Heart right ventricle (tissue), 16 donors: Measurements from ENCODE around the gene PIGL. TPM values are rescaled to one million over a fixed set of nuclear protein-coding genes. Genes with fewer than 3 reads are reported as not detected.

ENCODE experiments used
- ATAC-seq, 8 donors: fragments of 200-7000 bp; cut with Tn5 transposase; one replicate each; pipeline ENCODE4 v1.9.1; 2020; ENCODE audit warnings: mild to moderate bottlenecking in 8 of 8, moderate library complexity in 8 of 8, moderate number of reproducible peaks in 1 of 8
- DNase-seq, 2 donors: peaks; one replicate each; pipeline ENCODE4 v3.0.0-alpha.2; 2020
- H3K27ac ChIP-seq, 10 donors: fragments of 200-600 bp; sonication (generic) in 2 of 10; one replicate each; pipeline versions ENCODE4 v1.5.0 to v1.8.0; 2020 to 2022; ENCODE audit warnings: mild to moderate bottlenecking in 3 of 10
- H3K27me3 ChIP-seq, 7 donors: fragments of 200-600 bp; one replicate each; pipeline ENCODE4 v1.8.0; 2021 to 2022; ENCODE audit warnings: mild to moderate bottlenecking in 2 of 7
- H3K36me3 ChIP-seq, 9 donors: fragments of 200-600 bp; sonication (generic) in 1 of 9; one replicate each; pipeline versions ENCODE4 v1.5.0 to v1.8.0; 2020 to 2022; ENCODE audit warnings: mild to moderate bottlenecking in 2 of 9
- H3K4me1 ChIP-seq, 9 donors: fragments of 200-600 bp; sonication (generic) in 1 of 9; one replicate each; pipeline versions ENCODE4 v1.5.0 to v1.8.0; 2020 to 2022; ENCODE audit warnings: mild to moderate bottlenecking in 4 of 9
- H3K4me3 ChIP-seq, 10 donors: fragments of 200-600 bp; sonication (generic) in 2 of 10; one replicate each; pipeline versions ENCODE4 v1.5.0 to v1.8.0; 2020 to 2022; ENCODE audit warnings: mild to moderate bottlenecking in 7 of 10, moderate library complexity in 2 of 10
- H3K9me3 ChIP-seq, 11 donors: fragments of 200-600 bp in 10 of 11; sonication (generic) in 2 of 11; one replicate each; pipeline versions ENCODE4 v1.5.0 to v1.8.0; 2013 to 2022; ENCODE audit warnings: mild to moderate bottlenecking in 2 of 11, control low read depth in 1 of 11, moderate library complexity in 1 of 11
- CTCF ChIP-seq, 9 donors: fragments of 200-600 bp; sonication (generic) in 2 of 9; IDR thresholded peaks; one replicate each; pipeline versions ENCODE4 v1.5.0 to v1.8.0; 2021 to 2022; ENCODE audit warnings: antibody characterized with exemption in 9 of 9, mild to moderate bottlenecking in 5 of 9, moderate library complexity in 1 of 9
- WGBS, 2 donors: extraction: QIAGEN DNeasy Blood & Tissue Kit; methylation state at CpG; one replicate each; pipeline ENCODE4 v1.1.7; 2013; ENCODE audit warnings: inconsistent platforms in 1 of 2; 5-methylcytosine and 5-hydroxymethylcytosine counted together
- intact Hi-C, 10 donors: fragments of 100-400 bp; cut with DNase I; formaldehyde crosslinking; loops; one replicate each; pipeline versions ENCODE4 v1.11.1 to v1.14.2; 2022
- polyA plus RNA-seq, 2 donors: library from polyadenylated mRNA; stranded (reverse); fragments of 200-250 nt; gene quantifications; one replicate each; pipeline ENCODE4 v1.2.3, GENCODE V29; 2013
- total RNA-seq, 10 donors: library from RNA; stranded (reverse); fragmentation: NEBNext Ultra II Directional in 3 of 10; extraction: Animal tissue kit (Norgen Biotek cat#: 25700) in 3 of 10; gene quantifications; one replicate each; pipeline versions ENCODE4 v1.2.1 to v1.2.4, GENCODE V29; 2021 to 2023
- donor health status: Arrhythmogenic right ventricular cardiomyopathy.
- donor health status: ischemic (EF 13 %, LVEDD 7.1; RV severe dilation, severe dysfunction).
- donor health status: healthy with polysubstance abuse.
- donor health status: DM: no; HTN: yes; CAD: no.
- donor health status: DM: no; HTN: no; CAD: no.
- donor health status: ischemic (EF 25% LVEDD 6.9; RV normal size, moderate dysfunction).
- donor health status: ischemic (EF 25% LVEDD 5.7; RV mildly dilated, moderate dysfunction).
- donor health status: healthy.
- donor health status: DM: yes; HTN: yes; CAD: no.
- donor health status: Ischemic cardiomyopathy.
- donor health status: ischemic (EF 35%, LVEDD 5.7; RV mildly dilated, moderate dysfunction).
- donor health status: nonischemic (EF 11% LVEDD 7.7; RV severe dilation, severe dysfunction).
- donor health status: DM: yes; HTN: yes; CAD: no.
- donor health status: PGD.
- donor health status: ischemic (EF 29% LVEDD 5.4; RV normal size, mild dysfunction).
- donor health status: nonischemic (EF 23%, LVEDD 6.1; RV moderate dilation, normal function).

Gene PIGL
- total and polyA plus RNA-seq, 12 donors = 6.1 to 14.6 (median 9.5) TPM

- DNase-seq (no peak), ATAC-seq (no peak)
- 88 to 92% methylated on average over 2 of the region's 2 CpGs for WGBS, 2 donors
Observed at GRCh38 chr17:16269658-16270057, 52.6 kb downstream of the PIGL start.

GRCh38 chr17:16272111-16272840, 55.3 kb downstream of the PIGL start:
- 64 to 66% methylated on average over 3 of the region's 3 CpGs for WGBS, 2 donors
- no peak for ATAC-seq
- no peaks in the 10 kb centered on the region for H3K36me3 ChIP-seq
- H3K27me3 ChIP-seq = no peaks in the 10 kb centered on the region
- no peak overlapping the region for H3K4me3 ChIP-seq
- intact Hi-C loops = loop anchor here in 1 of 10 donors (10.0 kb wide), 1 partner anchor 57 kb away; the partner anchor contains the start of genes NCOR1 and PIGL
- TF ChIP-seq CTCF (IDR thresholded peaks at IDR 0.05) = no peak
- H3K9me3 ChIP-seq = peaks cover 0 to 8% (median 0%) of the 10 kb centered on the region in 11 donors
- no peak for DNase-seq
- H3K27ac ChIP-seq = no peak overlapping the region
- H3K4me1 ChIP-seq = peaks cover 0 to 30% (median 0%) of the 10 kb centered on the region in 9 donors

More at GRCh38 chr17:16269658-16270057, 52.6 kb downstream of the PIGL start:
- TF ChIP-seq CTCF (IDR thresholded peaks at IDR 0.05) = no peak
- no peaks in the 10 kb centered on the region for H3K36me3 ChIP-seq
- H3K4me3 ChIP-seq = no peak overlapping the region
- H3K4me1 ChIP-seq = peaks cover 0 to 35% (median 0%) of the 10 kb centered on the region in 9 donors
- intact Hi-C loops = loop anchor here in 1 of 10 donors (10.0 kb wide), 1 partner anchor 55 kb away; the partner anchor contains the start of genes NCOR1 and PIGL
- no peak overlapping the region for H3K27ac ChIP-seq
- no peaks in the 10 kb centered on the region for H3K9me3 ChIP-seq
- no peaks in the 10 kb centered on the region for H3K27me3 ChIP-seq

GRCh38 chr17:16273499-16273898, 56.5 kb downstream of the PIGL start:
- WGBS, 2 donors = 94 to 96% methylated on average over 1 of the region's 1 CpG
- intact Hi-C loops = loop anchor here in 1 of 10 donors (10.0 kb wide), 1 partner anchor 59 kb away; the partner anchor contains the start of genes NCOR1 and PIGL
- peaks cover 0 to 15% (median 0%) of the 10 kb centered on the region in 11 donors for H3K9me3 ChIP-seq
- no peak overlapping the region for H3K27ac ChIP-seq
- H3K4me3 ChIP-seq = no peak overlapping the region
- no peak for ATAC-seq
- H3K27me3 ChIP-seq = no peaks in the 10 kb centered on the region
- H3K36me3 ChIP-seq = peaks cover 0 to 5% (median 0%) of the 10 kb centered on the region in 9 donors
- no peak for TF ChIP-seq CTCF (IDR thresholded peaks at IDR 0.05)
- no peak for DNase-seq
- peaks cover 0 to 18% (median 0%) of the 10 kb centered on the region in 9 donors for H3K4me1 ChIP-seq

GRCh38 chr17:16273929-16274339, 56.9 kb downstream of the PIGL start:
- DNase-seq (no peak), ATAC-seq (no peak)
- no peaks in the 10 kb centered on the region for H3K27me3 ChIP-seq
- no peak overlapping the region for H3K27ac ChIP-seq
- no peak overlapping the region for H3K4me3 ChIP-seq
- WGBS, 2 donors = 84 to 88% methylated on average over 6 of the region's 6 CpGs
- peaks cover 0 to 14% (median 0%) of the 10 kb centered on the region in 9 donors for H3K4me1 ChIP-seq
- peaks cover 0 to 15% (median 0%) of the 10 kb centered on the region in 11 donors for H3K9me3 ChIP-seq
- no peak for TF ChIP-seq CTCF (IDR thresholded peaks at IDR 0.05)
- peaks cover 0 to 9% (median 0%) of the 10 kb centered on the region in 9 donors for H3K36me3 ChIP-seq
- intact Hi-C loops = loop anchor here in 1 of 10 donors (10.0 kb wide), 1 partner anchor 59 kb away; the partner anchor contains the start of genes NCOR1 and PIGL
